Raji (cell line): ENCODE measurements around the gene CNDP2.

ENCODE experiments used
- POLR2A ChIP-seq: IDR thresholded peaks from 2 replicates; pipeline ENCODE4 v1.6.1; 2011; ENCODE audit warnings: low read depth, low read length, control low read depth; ENCODE audit not compliant: insufficient read depth

Gene CNDP2

GRCh38 chr18:74507097-74507881 is 11.1 kb downstream of the CNDP2 start:
- TF ChIP-seq POLR2A, result no peak

- no peak for TF ChIP-seq POLR2A
Observed at GRCh38 chr18:74507927-74508326, 11.8 kb downstream of the CNDP2 start.

GRCh38 chr18:74508366-74508765 is 12.2 kb downstream of the CNDP2 start:
- TF ChIP-seq POLR2A, result no peak

GRCh38 chr18:74508821-74509225 is 12.7 kb downstream of the CNDP2 start:
- TF ChIP-seq POLR2A, result no peak

GRCh38 chr18:74509856-74510769 is 13.9 kb downstream of the CNDP2 start:
- no peak for TF ChIP-seq POLR2A

GRCh38 chr18:74510770-74511095 is 14.6 kb downstream of the CNDP2 start:
- TF ChIP-seq POLR2A, result no peak

- no peak for TF ChIP-seq POLR2A
Observed at GRCh38 chr18:74511823-74512222, 15.7 kb downstream of the CNDP2 start.

- no peak for TF ChIP-seq POLR2A
Observed at GRCh38 chr18:74512321-74513053, 16.3 kb downstream of the CNDP2 start.

GRCh38 chr18:74513149-74513882 is 17.2 kb downstream of the CNDP2 start:
- TF ChIP-seq POLR2A, result no peak

- TF ChIP-seq POLR2A, result no peak
Observed at GRCh38 chr18:74513883-74514205, 17.7 kb downstream of the CNDP2 start.

GRCh38 chr18:74514860-74515495 is 18.8 kb downstream of the CNDP2 start:
- no peak for TF ChIP-seq POLR2A

GRCh38 chr18:74515620-74516231 is 19.6 kb downstream of the CNDP2 start:
- TF ChIP-seq POLR2A, result no peak

GRCh38 chr18:74516271-74517235 is 20.4 kb downstream of the CNDP2 start:
- no peak for TF ChIP-seq POLR2A

- TF ChIP-seq POLR2A, result no peak
Observed at GRCh38 chr18:74517236-74517630, 21.1 kb downstream of the CNDP2 start.
